MM.1S (cell line): ENCODE data around the gene POLR1B.

Experiments
- EZH2 ChIP-seq: fragments of 300-600 bp; sonication (generic); optimal IDR thresholded peaks from 2 replicates; pipeline ENCODE3; 2017; ENCODE audit warnings: low read depth, mild to moderate bottlenecking, antibody characterized with exemption, low read length, mixed read lengths
- EZH2phosphoT487 ChIP-seq: fragments of 300-600 bp; sonication (generic); IDR thresholded peaks from 2 replicates; pipeline ENCODE4 v1.6.1; 2018; ENCODE audit warnings: antibody characterized with exemption, low read length
- TF ChIP-seq, protein P1 (sequence below): fragments of 300-600 bp; sonication (generic); IDR thresholded peaks from 2 replicates; pipeline ENCODE4 v1.5.1; 2016; ENCODE audit warnings: antibody characterized with exemption, low read length, mixed read lengths

GRCh38 chr2:112529757-112530156 is 12.5 kb upstream of the POLR1B start:
- TF ChIP-seq, protein P1, sequence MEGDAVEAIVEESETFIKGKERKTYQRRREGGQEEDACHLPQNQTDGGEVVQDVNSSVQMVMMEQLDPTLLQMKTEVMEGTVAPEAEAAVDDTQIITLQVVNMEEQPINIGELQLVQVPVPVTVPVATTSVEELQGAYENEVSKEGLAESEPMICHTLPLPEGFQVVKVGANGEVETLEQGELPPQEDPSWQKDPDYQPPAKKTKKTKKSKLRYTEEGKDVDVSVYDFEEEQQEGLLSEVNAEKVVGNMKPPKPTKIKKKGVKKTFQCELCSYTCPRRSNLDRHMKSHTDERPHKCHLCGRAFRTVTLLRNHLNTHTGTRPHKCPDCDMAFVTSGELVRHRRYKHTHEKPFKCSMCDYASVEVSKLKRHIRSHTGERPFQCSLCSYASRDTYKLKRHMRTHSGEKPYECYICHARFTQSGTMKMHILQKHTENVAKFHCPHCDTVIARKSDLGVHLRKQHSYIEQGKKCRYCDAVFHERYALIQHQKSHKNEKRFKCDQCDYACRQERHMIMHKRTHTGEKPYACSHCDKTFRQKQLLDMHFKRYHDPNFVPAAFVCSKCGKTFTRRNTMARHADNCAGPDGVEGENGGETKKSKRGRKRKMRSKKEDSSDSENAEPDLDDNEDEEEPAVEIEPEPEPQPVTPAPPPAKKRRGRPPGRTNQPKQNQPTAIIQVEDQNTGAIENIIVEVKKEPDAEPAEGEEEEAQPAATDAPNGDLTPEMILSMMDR, result no peak
- TF ChIP-seq EZH2 (no peak), EZH2phosphoT487 (no peak)
